ENCODE data around the gene RNF220.

RNF220 gene

GRCh38 chr1:44536357-44537209 is 131.5 kb downstream of the RNF220 start:
- no peak for DNase-seq (ENCODE audit: low read depth)
- H3K4me3 ChIP-seq (ENCODE audit: low read length) = no peak overlapping the region
- no peak for TF ChIP-seq CTCF (conservative IDR thresholded peaks at IDR 0.05; ENCODE audit: low read depth, low read length)

- no peak for TF ChIP-seq CTCF (conservative IDR thresholded peaks at IDR 0.05; ENCODE audit: low read depth, low read length)
- no peak overlapping the region for H3K4me3 ChIP-seq (ENCODE audit: low read length)
- DNase-seq (ENCODE audit: low read depth) = no peak
These were observed 132.5 kb downstream of the RNF220 start for GRCh38 chr1:44537538-44537937.

GRCh38 chr1:44537956-44538355 is 132.9 kb downstream of the RNF220 start:
- H3K4me3 ChIP-seq (ENCODE audit: low read length) = no peak overlapping the region
- TF ChIP-seq CTCF (conservative IDR thresholded peaks at IDR 0.05; ENCODE audit: low read depth, low read length) = no peak
- DNase-seq (ENCODE audit: low read depth) = no peak

GRCh38 chr1:44539991-44540730 is 135.1 kb downstream of the RNF220 start:
- TF ChIP-seq CTCF (conservative IDR thresholded peaks at IDR 0.05; ENCODE audit: low read depth, low read length) = no peak
- no peak overlapping the region for H3K4me3 ChIP-seq (ENCODE audit: low read length)
- DNase-seq (ENCODE audit: low read depth) = no peak

GRCh38 chr1:44542420-44543063 is 137.5 kb downstream of the RNF220 start:
- H3K4me3 ChIP-seq (ENCODE audit: low read length) = no peak overlapping the region
- no peak for TF ChIP-seq CTCF (conservative IDR thresholded peaks at IDR 0.05; ENCODE audit: low read depth, low read length)
- DNase-seq (ENCODE audit: low read depth) = no peak

GRCh38 chr1:44543064-44543744 is 138.1 kb downstream of the RNF220 start:
- no peak for TF ChIP-seq CTCF (conservative IDR thresholded peaks at IDR 0.05; ENCODE audit: low read depth, low read length)
- no peak overlapping the region for H3K4me3 ChIP-seq (ENCODE audit: low read length)

More at GRCh38 chr1:44543064-44543744, 138.1 kb downstream of the RNF220 start:
- no peak for DNase-seq (ENCODE audit: low read depth)

Data from retinal pigment epithelial cell (primary cell).